ENCODE results near the gene CAMTA1.

CAMTA1 gene

GRCh38 chr1:7249516-7249915, 464.3 kb downstream of the CAMTA1 start:
- no peak for TF ChIP-seq EZH2phosphoT487 (conservative IDR thresholded peaks at IDR 0.05; ENCODE audit: low read length)
- TF ChIP-seq CTCF (IDR thresholded peaks at IDR 0.05; ENCODE audit: insufficient read depth, low read length, poor library complexity, severe bottlenecking) = no peak
- Histone ChIP-seq H3K9me2 (replicated peaks; ENCODE audit: insufficient read depth, low read length) (no peaks in the 10 kb centered on the region), H3K27ac (ENCODE audit: low read depth, low read length) (no peak overlapping the region), H3K27me3 (ENCODE audit: low read length) (no peaks in the 10 kb centered on the region), H3K9me3 (ENCODE audit: insufficient read depth, low read length) (no peaks in the 10 kb centered on the region), H3F3A (ENCODE audit: insufficient read depth) (no peaks in the 10 kb centered on the region), H4K20me1 (ENCODE audit: low read depth, low read length) (no peaks in the 10 kb centered on the region), H2AFZ (ENCODE audit: low read depth, low read length, severe bottlenecking) (no peak overlapping the region), H3K79me2 (ENCODE audit: insufficient read depth, low read length) (no peaks in the 10 kb centered on the region), H3K4me3 (ENCODE audit: insufficient read depth, low read length, poor library complexity, severe bottlenecking) (no peak overlapping the region), H3K9ac (ENCODE audit: low read length) (no peak overlapping the region), H3K36me3 (ENCODE audit: low read length) (no peaks in the 10 kb centered on the region), H3K4me2 (ENCODE audit: low read depth, low read length, poor library complexity, severe bottlenecking) (no peak overlapping the region)

- no peaks in the 10 kb centered on the region for H4K20me1 ChIP-seq (ENCODE audit: low read depth, low read length)
- H2AFZ ChIP-seq (ENCODE audit: low read depth, low read length, severe bottlenecking) = no peak overlapping the region
- H3K36me3 ChIP-seq (ENCODE audit: low read length) = no peaks in the 10 kb centered on the region
- no peak overlapping the region for H3K9ac ChIP-seq (ENCODE audit: low read length)
- H3K27me3 ChIP-seq (ENCODE audit: low read length) = no peaks in the 10 kb centered on the region
- no peaks in the 10 kb centered on the region for H3K9me3 ChIP-seq (ENCODE audit: insufficient read depth, low read length)
- no peaks in the 10 kb centered on the region for H3K9me2 ChIP-seq (replicated peaks; ENCODE audit: insufficient read depth, low read length)
- no peaks in the 10 kb centered on the region for H3F3A ChIP-seq (ENCODE audit: insufficient read depth)
- no peak overlapping the region for H3K27ac ChIP-seq (ENCODE audit: low read depth, low read length)
- no peak overlapping the region for H3K4me2 ChIP-seq (ENCODE audit: low read depth, low read length, poor library complexity, severe bottlenecking)
- no peak for TF ChIP-seq EZH2phosphoT487 (conservative IDR thresholded peaks at IDR 0.05; ENCODE audit: low read length)
- TF ChIP-seq CTCF (IDR thresholded peaks at IDR 0.05; ENCODE audit: insufficient read depth, low read length, poor library complexity, severe bottlenecking) = no peak
- H3K4me3 ChIP-seq (ENCODE audit: insufficient read depth, low read length, poor library complexity, severe bottlenecking) = no peak overlapping the region
- no peaks in the 10 kb centered on the region for H3K79me2 ChIP-seq (ENCODE audit: insufficient read depth, low read length)
Measured at GRCh38 chr1:7250176-7250575, 464.9 kb downstream of the CAMTA1 start.

GRCh38 chr1:7250597-7251453, 465.6 kb downstream of the CAMTA1 start:
- Histone ChIP-seq H3K4me3 (ENCODE audit: insufficient read depth, low read length, poor library complexity, severe bottlenecking) (no peak overlapping the region), H2AFZ (ENCODE audit: low read depth, low read length, severe bottlenecking) (no peak overlapping the region), H3K79me2 (ENCODE audit: insufficient read depth, low read length) (no peaks in the 10 kb centered on the region), H3K27me3 (ENCODE audit: low read length) (no peaks in the 10 kb centered on the region), H3K9me3 (ENCODE audit: insufficient read depth, low read length) (no peaks in the 10 kb centered on the region), H4K20me1 (ENCODE audit: low read depth, low read length) (no peaks in the 10 kb centered on the region), H3F3A (ENCODE audit: insufficient read depth) (no peaks in the 10 kb centered on the region), H3K36me3 (ENCODE audit: low read length) (no peaks in the 10 kb centered on the region), H3K9ac (ENCODE audit: low read length) (no peak overlapping the region), H3K27ac (ENCODE audit: low read depth, low read length) (no peak overlapping the region), H3K9me2 (replicated peaks; ENCODE audit: insufficient read depth, low read length) (no peaks in the 10 kb centered on the region), H3K4me2 (ENCODE audit: low read depth, low read length, poor library complexity, severe bottlenecking) (no peak overlapping the region)
- TF ChIP-seq EZH2phosphoT487 (conservative IDR thresholded peaks at IDR 0.05; ENCODE audit: low read length) (no peak), CTCF (IDR thresholded peaks at IDR 0.05; ENCODE audit: insufficient read depth, low read length, poor library complexity, severe bottlenecking) (no peak)

Data from SU-DHL-6 (cell line).